ENCODE measurements around the gene PPP1R15B.

DNA sequence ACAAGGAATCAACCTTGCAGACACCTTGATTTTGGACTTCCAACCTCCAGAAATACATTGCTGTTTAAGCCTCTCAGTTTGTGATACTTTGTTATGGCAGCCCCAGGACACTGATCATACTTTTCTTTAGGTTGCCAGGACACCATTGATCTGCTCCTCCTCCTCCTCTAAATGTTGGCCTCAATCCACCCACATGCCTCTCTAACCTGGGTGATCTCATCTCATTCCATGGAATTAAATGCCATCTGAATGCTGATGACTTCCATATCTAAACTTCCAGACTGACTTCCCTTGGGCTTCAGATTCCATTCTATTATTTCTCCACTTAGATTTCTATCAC is 7.4 kb upstream of the PPP1R15B start:
- TF ChIP-seq, protein P1, sequence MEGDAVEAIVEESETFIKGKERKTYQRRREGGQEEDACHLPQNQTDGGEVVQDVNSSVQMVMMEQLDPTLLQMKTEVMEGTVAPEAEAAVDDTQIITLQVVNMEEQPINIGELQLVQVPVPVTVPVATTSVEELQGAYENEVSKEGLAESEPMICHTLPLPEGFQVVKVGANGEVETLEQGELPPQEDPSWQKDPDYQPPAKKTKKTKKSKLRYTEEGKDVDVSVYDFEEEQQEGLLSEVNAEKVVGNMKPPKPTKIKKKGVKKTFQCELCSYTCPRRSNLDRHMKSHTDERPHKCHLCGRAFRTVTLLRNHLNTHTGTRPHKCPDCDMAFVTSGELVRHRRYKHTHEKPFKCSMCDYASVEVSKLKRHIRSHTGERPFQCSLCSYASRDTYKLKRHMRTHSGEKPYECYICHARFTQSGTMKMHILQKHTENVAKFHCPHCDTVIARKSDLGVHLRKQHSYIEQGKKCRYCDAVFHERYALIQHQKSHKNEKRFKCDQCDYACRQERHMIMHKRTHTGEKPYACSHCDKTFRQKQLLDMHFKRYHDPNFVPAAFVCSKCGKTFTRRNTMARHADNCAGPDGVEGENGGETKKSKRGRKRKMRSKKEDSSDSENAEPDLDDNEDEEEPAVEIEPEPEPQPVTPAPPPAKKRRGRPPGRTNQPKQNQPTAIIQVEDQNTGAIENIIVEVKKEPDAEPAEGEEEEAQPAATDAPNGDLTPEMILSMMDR (IDR thresholded peaks at IDR 0.05): no peak
- TF ChIP-seq POLR2A (IDR thresholded peaks at IDR 0.05): no peak
